Esophagus squamous epithelium (tissue), 5 donors: Measurements from ENCODE around the gene RTN4R. TPM values are rescaled to one million over a fixed set of nuclear protein-coding genes. Genes with fewer than 3 reads are reported as not detected.

ENCODE experiments used
- DNase-seq: peaks from one replicate; lab custom pipeline; 2025; lab: John Stamatoyannopoulos, UW
- H3K27ac ChIP-seq, 4 donors: fragments of 200-600 bp; sonication (generic); one replicate each; pipeline ENCODE4 v1.5.1; 2016 to 2019; ENCODE audit warnings: mild to moderate bottlenecking in 1 of 4
- H3K27me3 ChIP-seq, 4 donors: fragments of 200-600 bp; sonication (generic); 1 replicate in 3 of 4; 2 replicates in 1 of 4; pipeline versions ENCODE4 v1.5.1 to v1.6.0; 2017 to 2021; ENCODE audit warnings: antibody characterized with exemption in 1 of 4
- H3K36me3 ChIP-seq, 3 donors: fragments of 200-600 bp; sonication (generic); one replicate each; pipeline ENCODE4 v1.5.1; 2016 to 2019
- H3K4me1 ChIP-seq, 3 donors: fragments of 200-600 bp; sonication (generic); one replicate each; pipeline ENCODE4 v1.5.1; 2017 to 2019
- H3K4me3 ChIP-seq, 4 donors: fragments of 200-600 bp; sonication (generic); 1 replicate in 3 of 4; 2 replicates in 1 of 4; pipeline ENCODE4 v1.5.1; 2016 to 2019; ENCODE audit warnings: mild to moderate bottlenecking in 2 of 4, moderate library complexity in 1 of 4
- H3K9me3 ChIP-seq, 3 donors: fragments of 200-600 bp; sonication (generic); one replicate each; pipeline ENCODE4 v1.5.1; 2016 to 2019
- POLR2A ChIP-seq, 4 donors: fragments of 450-650 bp; IDR thresholded peaks; one replicate each; pipeline ENCODE4 v1.6.1; 2017; ENCODE audit warnings: antibody characterized with exemption in 4 of 4, mild to moderate bottlenecking in 4 of 4, moderate library complexity in 3 of 4
- WGBS, 2 donors: methylation state at CpG; one replicate each; pipeline ENCODE4 v1.1.5; 2018; 5-methylcytosine and 5-hydroxymethylcytosine counted together
- intact Hi-C: fragments of 100-400 bp; cut with DNase I; formaldehyde crosslinking; loops from one replicate; pipeline ENCODE4 v1.15.0; 2022
- total RNA-seq, 4 donors: library from RNA; depleted of rRNA; stranded (reverse); fragments of >200 nt; gene quantifications; one replicate each; pipeline ENCODE4 v1.1.0, GENCODE V29; 2016
- TF ChIP-seq, protein P1 (sequence below), 6 experiments: fragments of 450-650 bp in 4 of 6; fragments of 200-600 bp in 2 of 6; sonication (generic) in 2 of 6; IDR thresholded peaks; one replicate each; pipeline ENCODE4 v1.5.1; 2016 to 2019; ENCODE audit warnings: antibody characterized with exemption in 6 of 6, mild to moderate bottlenecking in 4 of 6, moderate library complexity in 4 of 6
- donor health status: DM: yes; HTN: yes; CAD: no.

Gene RTN4R
- total RNA-seq, 4 donors from 2014 or later, result 0.97 to 3.9 (median 2.5) TPM

DNA sequence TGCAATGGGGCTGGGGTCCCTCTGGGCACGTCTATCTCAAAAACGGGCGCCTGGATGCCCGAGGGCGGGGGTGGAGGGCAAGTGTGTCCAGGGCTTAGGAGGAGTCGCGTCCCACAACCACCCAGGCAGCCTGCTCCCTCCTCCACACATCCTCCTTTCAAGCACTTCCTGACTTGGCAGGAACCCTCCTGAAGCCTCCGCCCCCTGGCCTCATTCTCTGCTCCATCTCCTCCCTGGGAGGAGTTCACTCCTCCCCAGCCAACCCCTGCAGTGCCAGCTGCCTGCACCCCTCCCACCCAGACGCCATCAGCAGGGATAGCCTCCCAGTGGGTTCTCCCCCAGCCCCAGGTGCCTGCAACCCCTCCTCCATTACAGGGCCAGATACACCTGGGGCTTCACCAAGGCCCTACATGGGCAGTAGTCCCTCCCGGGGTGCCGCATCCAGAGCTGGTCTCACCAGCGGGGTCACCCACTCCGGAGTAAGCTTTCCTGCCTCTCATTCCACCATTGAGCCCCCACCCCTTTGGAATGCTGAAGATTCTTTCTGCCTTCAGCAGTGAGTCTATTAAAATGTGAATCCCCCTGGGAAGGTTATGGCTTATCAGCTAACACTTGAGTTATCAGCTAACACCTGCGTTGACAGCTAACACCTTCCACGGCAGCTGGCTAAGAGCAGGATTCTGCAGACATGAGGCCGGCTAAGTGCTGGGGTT, 24.4 kb downstream of the RTN4R start:
- Histone ChIP-seq H3K27me3 (no peaks in the 10 kb centered on the region), H3K27ac (no peak overlapping the region), H3K9me3 (no peaks in the 10 kb centered on the region), H3K4me1 (peaks cover 26 to 72% (median 35%) of the 10 kb centered on the region in 3 donors), H3K4me3 (peak overlapping the region in 2 of 4 donors; percentile 20 to 43), H3K36me3 (no peaks in the 10 kb centered on the region)
- DNase-seq, result no peak
- TF ChIP-seq POLR2A (IDR thresholded peaks at IDR 0.05), result no peak
- TF ChIP-seq, protein P1, sequence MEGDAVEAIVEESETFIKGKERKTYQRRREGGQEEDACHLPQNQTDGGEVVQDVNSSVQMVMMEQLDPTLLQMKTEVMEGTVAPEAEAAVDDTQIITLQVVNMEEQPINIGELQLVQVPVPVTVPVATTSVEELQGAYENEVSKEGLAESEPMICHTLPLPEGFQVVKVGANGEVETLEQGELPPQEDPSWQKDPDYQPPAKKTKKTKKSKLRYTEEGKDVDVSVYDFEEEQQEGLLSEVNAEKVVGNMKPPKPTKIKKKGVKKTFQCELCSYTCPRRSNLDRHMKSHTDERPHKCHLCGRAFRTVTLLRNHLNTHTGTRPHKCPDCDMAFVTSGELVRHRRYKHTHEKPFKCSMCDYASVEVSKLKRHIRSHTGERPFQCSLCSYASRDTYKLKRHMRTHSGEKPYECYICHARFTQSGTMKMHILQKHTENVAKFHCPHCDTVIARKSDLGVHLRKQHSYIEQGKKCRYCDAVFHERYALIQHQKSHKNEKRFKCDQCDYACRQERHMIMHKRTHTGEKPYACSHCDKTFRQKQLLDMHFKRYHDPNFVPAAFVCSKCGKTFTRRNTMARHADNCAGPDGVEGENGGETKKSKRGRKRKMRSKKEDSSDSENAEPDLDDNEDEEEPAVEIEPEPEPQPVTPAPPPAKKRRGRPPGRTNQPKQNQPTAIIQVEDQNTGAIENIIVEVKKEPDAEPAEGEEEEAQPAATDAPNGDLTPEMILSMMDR (IDR thresholded peaks at IDR 0.05), result no peak
- intact Hi-C loops, result no loop called here
- 23 to 37% methylated on average over 7 to 10 of the region's 16 CpGs for WGBS, 2 donors

DNA sequence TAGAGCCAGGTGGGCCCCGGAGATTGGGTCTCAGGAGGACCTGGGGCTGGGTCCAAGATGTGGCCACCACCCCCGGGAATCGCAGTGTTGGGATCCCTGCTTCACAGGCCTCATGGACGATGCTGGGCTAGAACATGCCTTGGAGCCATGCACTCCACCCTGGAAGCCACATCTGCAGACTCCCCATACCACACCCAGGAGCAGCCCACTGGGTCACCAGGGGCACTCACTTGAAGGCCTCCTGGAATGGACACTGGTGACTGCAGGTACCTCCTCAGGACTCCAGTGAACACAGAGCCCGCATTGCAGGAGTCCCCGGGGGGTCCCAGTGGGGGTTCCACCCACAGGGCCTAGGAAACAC, 25.0 kb downstream of the RTN4R start:
- TF ChIP-seq POLR2A (IDR thresholded peaks at IDR 0.05), result no peak
- TF ChIP-seq, protein P1 (IDR thresholded peaks at IDR 0.05), result no peak
- H3K27me3 ChIP-seq, result no peaks in the 10 kb centered on the region
- intact Hi-C loops, result no loop called here
- H3K4me3 ChIP-seq, result peak overlapping the region in 2 of 4 donors; percentile 20 to 43
- no CpG with 5 or more reads among the region's 6 CpGs for WGBS, 2 donors
- no peak for DNase-seq
- H3K36me3 ChIP-seq, result no peaks in the 10 kb centered on the region
- no peaks in the 10 kb centered on the region for H3K9me3 ChIP-seq
- H3K4me1 ChIP-seq, result peaks cover 31 to 75% (median 37%) of the 10 kb centered on the region in 3 donors
- H3K27ac ChIP-seq, result no peak overlapping the region

DNA sequence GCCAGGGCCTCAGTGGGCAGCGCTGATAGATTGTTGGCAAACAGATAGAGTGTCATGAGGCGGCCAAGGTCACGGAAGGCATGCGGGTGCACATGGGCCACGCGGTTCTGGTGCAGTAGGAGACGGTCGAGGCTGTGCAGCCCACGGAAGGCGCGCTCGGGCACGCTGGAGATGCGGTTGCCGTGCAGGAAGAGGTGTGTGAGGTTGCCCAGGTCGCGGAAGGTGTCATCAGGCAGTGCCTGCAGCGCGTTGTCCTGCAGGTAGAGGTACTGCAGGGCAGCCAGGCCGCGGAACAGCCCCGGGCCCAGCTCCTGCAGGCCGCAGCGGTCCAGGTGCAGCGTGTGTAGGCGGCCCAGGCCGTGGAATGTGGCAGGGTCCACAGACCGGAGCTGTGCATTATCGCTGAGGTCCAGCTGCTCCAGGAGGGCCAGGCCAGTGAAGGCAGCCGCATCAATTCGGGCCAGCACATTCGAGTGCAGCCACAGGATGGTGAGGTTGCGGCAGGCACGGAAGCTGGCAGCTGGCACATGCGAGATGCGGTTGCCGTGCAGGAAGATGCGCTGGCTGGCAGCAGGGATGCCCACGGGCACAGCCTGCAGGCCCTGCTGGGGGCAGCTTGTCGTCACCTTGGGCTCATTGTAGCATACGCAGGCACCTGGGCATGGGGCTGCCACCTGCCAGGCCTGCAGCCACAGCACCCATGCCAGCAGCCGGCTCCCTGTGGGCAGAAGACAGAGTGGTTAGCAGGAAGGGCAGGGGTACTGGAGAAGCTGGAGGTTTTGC, 25.5 kb downstream of the RTN4R start:
- H3K36me3 ChIP-seq, result no peaks in the 10 kb centered on the region
- WGBS, 2 donors, result 82 to 87% methylated on average over 21 to 29 of the region's 42 CpGs
- H3K9me3 ChIP-seq, result no peaks in the 10 kb centered on the region
- no peaks in the 10 kb centered on the region for H3K27me3 ChIP-seq
- no peak for TF ChIP-seq POLR2A (IDR thresholded peaks at IDR 0.05)
- no peak for DNase-seq
- peaks cover 35 to 81% (median 37%) of the 10 kb centered on the region in 3 donors for H3K4me1 ChIP-seq
- no peak overlapping the region for H3K4me3 ChIP-seq
- H3K27ac ChIP-seq, result no peak overlapping the region
- intact Hi-C loops, result no loop called here

DNA sequence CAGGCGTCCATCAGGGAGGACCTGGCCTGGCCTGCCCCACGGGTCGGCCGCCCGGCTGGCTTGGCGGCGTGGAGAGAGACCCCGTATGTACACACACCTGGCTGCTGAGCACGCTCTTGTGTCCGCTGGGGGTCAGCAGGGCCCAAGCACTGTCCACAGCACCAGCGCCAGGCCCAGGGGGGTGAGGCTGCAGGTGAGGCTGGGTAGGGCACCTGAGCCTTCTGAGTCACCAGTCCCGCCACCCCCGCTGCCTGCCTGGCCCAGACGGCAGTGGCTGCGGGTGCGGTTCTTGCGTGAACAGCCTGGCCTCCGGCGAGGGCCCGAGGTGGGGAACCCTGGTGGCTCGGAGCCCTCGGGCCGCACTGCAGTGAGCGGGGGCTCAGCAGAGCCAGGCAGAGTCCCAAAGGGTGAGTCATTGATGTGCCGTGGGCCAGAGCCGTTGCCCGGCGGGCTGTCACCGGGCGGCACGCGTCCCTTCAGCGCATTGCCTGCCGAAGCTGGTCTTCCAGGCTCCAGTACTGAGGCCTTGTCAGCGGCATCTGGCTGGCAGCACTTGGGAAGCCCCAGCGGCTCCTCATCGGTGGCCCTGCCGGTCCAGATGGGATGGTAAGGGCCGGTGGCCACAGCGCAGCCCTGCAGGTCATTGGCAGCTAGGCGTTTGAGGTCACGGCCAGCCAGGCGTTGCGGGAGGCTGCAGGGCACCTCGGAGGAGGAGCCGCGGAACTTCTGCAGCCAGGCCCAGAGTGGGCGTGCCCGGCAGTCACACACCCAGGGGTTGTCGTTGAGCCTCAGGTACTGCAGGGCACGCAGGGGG, 26.3 kb downstream of the RTN4R start:
- H3K4me1 ChIP-seq, result peaks cover 35 to 84% (median 37%) of the 10 kb centered on the region in 3 donors
- H3K4me3 ChIP-seq, result no peak overlapping the region
- no peaks in the 10 kb centered on the region for H3K27me3 ChIP-seq
- DNase-seq, result no peak
- WGBS, 2 donors, result 66 to 71% methylated on average over 1 to 13 of the region's 51 CpGs
- H3K36me3 ChIP-seq, result no peaks in the 10 kb centered on the region
- TF ChIP-seq POLR2A (IDR thresholded peaks at IDR 0.05), result no peak
- TF ChIP-seq, protein P1 (IDR thresholded peaks at IDR 0.05), result peak in 1 of 6 experiments; percentile 12
- intact Hi-C loops, result no loop called here
- H3K9me3 ChIP-seq, result no peaks in the 10 kb centered on the region
- peak overlapping the region in 1 of 4 donors; percentile 25 for H3K27ac ChIP-seq

DNA sequence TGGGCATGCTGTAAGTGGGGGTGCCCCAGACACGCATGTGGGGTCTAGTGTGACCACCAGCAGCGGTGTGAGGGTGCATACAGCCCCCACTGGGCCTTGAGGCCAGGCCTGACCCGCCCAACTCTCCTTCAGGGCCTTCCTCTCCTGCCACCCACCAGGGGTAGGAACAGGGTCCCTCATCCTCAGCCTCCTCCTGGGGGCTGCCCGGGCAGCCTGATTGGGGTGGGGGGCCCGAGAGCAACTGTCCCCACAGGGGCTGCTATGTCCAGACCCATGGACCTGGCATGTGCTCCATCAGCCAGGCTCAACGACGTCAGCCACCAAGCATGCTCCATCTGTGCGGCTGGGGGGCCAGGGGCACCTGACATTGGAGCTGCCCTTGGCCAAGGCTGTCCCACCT, 27.2 kb downstream of the RTN4R start:
- intact Hi-C loops, result no loop called here
- TF ChIP-seq, protein P1 (IDR thresholded peaks at IDR 0.05), result no peak
- no peak for TF ChIP-seq POLR2A (IDR thresholded peaks at IDR 0.05)
- H3K36me3 ChIP-seq, result no peaks in the 10 kb centered on the region
- H3K9me3 ChIP-seq, result no peaks in the 10 kb centered on the region
- H3K4me1 ChIP-seq, result peaks cover 35 to 84% (median 37%) of the 10 kb centered on the region in 3 donors
- 92 to 96% methylated on average over 5 of the region's 8 CpGs for WGBS, 2 donors
- H3K27me3 ChIP-seq, result no peaks in the 10 kb centered on the region
- H3K27ac ChIP-seq, result no peak overlapping the region
- H3K4me3 ChIP-seq, result no peak overlapping the region
- DNase-seq, result no peak
